WERI-Rb-1 (cell line): ENCODE results near the gene ZSCAN5A.
"Not testable (repeated sequence)": the region's sequence is repeated elsewhere in the genome, so short reads cannot be mapped to it uniquely, and the experiment has no call there.

Experiments used
- DNase-seq: peaks from one replicate; pipeline ENCODE4 v3.0.0-alpha.2; 2020
- H3K27ac ChIP-seq: fragments of 250-450 bp; sonication (Bioruptor Pico); 2 replicates; pipeline ENCODE4 v1.5.1; 2020; ENCODE audit warnings: mild to moderate bottlenecking, moderate library complexity
- H3K27me3 ChIP-seq: fragments of 250-450 bp; sonication (Bioruptor Pico); 2 replicates; pipeline ENCODE4 v1.5.1; 2021; ENCODE audit warnings: mild to moderate bottlenecking, low read depth, moderate library complexity; ENCODE audit not compliant: insufficient read depth, severe bottlenecking
- H3K36me3 ChIP-seq: fragments of 250-450 bp; sonication (Bioruptor Pico); 2 replicates; pipeline ENCODE4 v1.5.1; 2020; ENCODE audit warnings: mild to moderate bottlenecking, moderate library complexity
- H3K4me3 ChIP-seq: 2 replicates; pipeline ENCODE4 v1.5.1; 2011; ENCODE audit warnings: low read depth, mild to moderate bottlenecking, control low read depth, low read length
- H3K9me3 ChIP-seq: fragments of 250-450 bp; sonication (Bioruptor Pico); 2 replicates; pipeline ENCODE4 v1.5.1; 2021; ENCODE audit warnings: mild to moderate bottlenecking, moderate library complexity; ENCODE audit not compliant: severe bottlenecking
- TF ChIP-seq, protein P1 (sequence below): IDR thresholded peaks from 2 replicates; pipeline ENCODE4 v1.5.1; 2011; ENCODE audit warnings: low read depth, mild to moderate bottlenecking, control low read depth, inconsistent platforms, low read length

ZSCAN5A gene

DNA sequence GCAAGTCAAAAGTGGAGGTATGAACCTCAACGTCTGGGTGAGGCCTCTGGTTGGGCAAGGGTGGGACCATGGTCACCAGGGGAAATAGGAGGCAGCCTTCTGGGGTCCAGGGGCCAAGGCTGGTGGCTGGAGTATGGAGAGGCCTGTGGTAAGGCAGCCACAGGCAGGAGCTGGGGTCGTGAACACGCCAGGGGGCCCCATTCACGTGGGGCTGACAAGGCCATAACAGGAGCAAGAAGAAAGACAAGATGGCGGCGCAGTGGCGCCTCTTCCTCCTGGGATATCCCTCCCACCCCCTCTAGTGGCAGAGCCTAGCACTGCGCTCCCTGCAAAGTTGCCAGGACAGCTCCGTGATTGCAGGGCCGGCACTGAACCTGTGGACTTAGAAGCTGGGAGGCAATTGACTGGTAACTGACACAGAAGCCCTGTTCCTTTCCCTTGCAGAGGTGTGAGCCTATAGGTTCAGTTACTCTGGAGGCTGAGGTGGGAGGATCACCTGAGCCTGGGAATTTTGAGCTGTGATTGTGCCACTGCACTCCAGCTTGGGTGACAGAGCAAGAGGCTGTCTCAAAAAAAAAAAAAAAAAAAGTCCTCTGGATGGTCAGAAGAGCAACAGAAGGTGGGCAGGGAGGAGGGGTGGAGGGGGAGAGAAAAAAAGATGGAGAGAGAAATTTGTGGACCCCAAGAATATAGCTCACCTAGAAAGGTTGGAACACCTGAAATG, 61.8 kb downstream of the ZSCAN5A start:
- no peaks in the 10 kb centered on the region for H3K36me3 ChIP-seq
- DNase-seq: peak; percentile 95
- TF ChIP-seq, protein P1, sequence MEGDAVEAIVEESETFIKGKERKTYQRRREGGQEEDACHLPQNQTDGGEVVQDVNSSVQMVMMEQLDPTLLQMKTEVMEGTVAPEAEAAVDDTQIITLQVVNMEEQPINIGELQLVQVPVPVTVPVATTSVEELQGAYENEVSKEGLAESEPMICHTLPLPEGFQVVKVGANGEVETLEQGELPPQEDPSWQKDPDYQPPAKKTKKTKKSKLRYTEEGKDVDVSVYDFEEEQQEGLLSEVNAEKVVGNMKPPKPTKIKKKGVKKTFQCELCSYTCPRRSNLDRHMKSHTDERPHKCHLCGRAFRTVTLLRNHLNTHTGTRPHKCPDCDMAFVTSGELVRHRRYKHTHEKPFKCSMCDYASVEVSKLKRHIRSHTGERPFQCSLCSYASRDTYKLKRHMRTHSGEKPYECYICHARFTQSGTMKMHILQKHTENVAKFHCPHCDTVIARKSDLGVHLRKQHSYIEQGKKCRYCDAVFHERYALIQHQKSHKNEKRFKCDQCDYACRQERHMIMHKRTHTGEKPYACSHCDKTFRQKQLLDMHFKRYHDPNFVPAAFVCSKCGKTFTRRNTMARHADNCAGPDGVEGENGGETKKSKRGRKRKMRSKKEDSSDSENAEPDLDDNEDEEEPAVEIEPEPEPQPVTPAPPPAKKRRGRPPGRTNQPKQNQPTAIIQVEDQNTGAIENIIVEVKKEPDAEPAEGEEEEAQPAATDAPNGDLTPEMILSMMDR: peak; percentile 92
- H3K27ac ChIP-seq: peak overlapping the region; percentile 45
- no peaks in the 10 kb centered on the region for H3K27me3 ChIP-seq
- H3K4me3 ChIP-seq: no peak overlapping the region
- H3K9me3 ChIP-seq: peaks cover 7% of the 10 kb centered on the region

DNA sequence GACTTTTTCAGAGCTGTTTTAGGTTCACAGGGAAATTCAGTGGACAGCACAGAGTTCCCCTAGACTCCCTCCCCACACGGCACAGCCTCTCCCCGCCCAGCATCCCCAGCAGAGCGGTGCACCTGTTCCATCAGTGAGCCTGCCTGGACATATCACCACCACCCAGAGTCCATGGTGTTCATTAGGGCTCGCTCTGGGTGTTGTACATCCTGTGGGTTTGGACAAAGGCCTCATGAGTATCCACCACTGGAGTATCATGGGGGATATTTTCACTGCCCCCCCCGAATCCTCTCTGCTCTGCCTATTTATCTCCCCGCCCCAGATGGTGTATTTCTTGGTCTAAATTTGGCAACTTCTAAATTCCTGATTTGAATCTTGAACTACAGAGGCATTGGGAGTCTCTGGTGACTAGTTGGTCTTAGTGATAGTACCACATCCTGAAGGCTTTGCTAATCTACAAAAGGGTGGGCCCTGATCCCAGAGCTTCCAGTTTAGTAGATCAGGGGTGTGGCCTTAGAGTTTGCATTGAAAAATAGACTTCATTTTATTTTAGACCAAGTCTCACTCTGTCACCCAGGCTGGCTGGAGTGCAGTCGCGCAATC, 65.8 kb downstream of the ZSCAN5A start:
- H3K36me3 ChIP-seq, H3K27me3 ChIP-seq, H3K4me3 ChIP-seq, H3K9me3 ChIP-seq, DNase-seq, H3K27ac ChIP-seq: not testable (repeated sequence)

DNA sequence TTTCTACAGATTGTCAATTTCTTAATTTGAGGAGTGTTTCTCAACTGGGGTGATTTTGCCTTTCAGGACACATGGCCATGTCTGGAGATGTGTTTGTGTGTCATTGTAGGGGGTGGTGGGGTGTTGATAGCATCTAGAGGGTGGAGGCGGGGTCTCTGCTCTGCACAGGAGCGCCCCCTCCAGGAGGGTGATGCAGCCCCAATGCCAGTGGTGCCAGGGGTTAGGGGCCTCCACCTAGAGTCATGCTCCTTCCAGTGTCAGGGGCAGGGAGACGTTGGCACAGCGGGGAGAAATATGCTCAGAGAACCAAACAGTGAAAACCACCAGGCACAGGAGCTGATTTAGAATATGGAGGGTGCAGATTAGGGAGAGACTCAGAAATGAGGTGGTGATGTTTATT, 68.9 kb downstream of the ZSCAN5A start:
- H3K9me3 ChIP-seq, H3K27me3 ChIP-seq, H3K4me3 ChIP-seq: not testable (repeated sequence)

DNA sequence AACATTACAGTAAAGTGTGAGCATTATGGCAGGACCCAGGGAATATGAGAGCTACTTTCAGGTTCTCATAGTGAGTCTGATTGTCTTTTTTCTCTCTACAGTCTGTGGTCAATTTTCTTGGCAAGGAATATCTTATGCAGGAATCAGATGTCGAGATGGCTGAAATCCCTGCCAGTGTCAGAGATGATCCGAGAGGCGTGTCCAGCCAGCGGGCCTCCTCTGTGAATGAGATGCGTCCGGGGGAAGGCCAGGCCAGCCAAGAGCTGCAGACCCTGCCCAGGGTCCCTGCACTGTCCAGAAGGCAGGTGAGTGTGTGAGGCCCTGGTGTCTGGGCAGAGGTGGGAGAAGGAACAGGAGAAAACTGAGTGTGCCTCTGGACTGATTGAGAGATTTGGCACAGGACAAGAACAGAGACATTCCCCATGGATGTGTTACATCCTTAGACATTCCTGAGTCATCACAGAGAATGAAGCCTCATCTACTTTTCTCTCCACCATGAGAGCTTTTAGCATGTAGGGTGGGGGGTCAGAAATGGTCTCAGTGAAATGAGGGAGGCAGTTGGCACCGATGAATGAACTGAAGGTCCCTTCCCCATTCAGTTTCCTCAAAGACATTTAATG, 69.4 kb downstream of the ZSCAN5A start:
- TF ChIP-seq, protein P1: no peak
- no peak for DNase-seq
- Histone ChIP-seq H3K27ac (no peak overlapping the region), H3K4me3 (no peak overlapping the region), H3K27me3 (no peaks in the 10 kb centered on the region), H3K36me3 (no peaks in the 10 kb centered on the region), H3K9me3 (no peaks in the 10 kb centered on the region)

More for the DNA sequence above, 68.9 kb downstream of the ZSCAN5A start:
- DNase-seq, H3K36me3 ChIP-seq, H3K27ac ChIP-seq: not testable (repeated sequence)

- DNase-seq: no peak
- TF ChIP-seq, protein P1: no peak
- Histone ChIP-seq H3K27me3 (no peaks in the 10 kb centered on the region), H3K9me3 (no peaks in the 10 kb centered on the region), H3K36me3 (no peaks in the 10 kb centered on the region), H3K27ac (no peak overlapping the region), H3K4me3 (no peak overlapping the region)
These were observed 91.2 kb downstream of the ZSCAN5A start for GRCh38 chr19:56223481-56223880.

DNA sequence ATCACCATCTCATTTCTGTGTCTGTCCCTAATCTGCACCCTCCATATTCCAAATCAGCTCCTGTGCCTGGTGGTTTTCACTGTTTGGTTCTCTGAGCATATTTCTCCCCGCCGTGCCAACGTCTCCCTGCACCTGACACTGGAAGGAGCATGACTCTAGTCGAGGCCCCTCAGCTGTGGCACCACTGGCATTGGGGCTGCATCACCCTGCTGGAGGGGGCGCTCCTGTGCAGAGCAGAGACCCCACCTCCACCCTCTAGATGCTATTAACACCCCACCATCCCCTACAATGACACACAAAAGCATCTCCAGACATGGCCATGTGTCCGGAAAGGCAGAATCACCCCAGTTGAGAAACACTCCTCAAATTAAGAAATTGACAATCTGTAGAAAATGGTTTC, 91.7 kb downstream of the ZSCAN5A start:
- no peaks in the 10 kb centered on the region for H3K27me3 ChIP-seq
- TF ChIP-seq, protein P1: peak; percentile 14; the same call in 1 of the 2 replicates
- H3K36me3 ChIP-seq: no peaks in the 10 kb centered on the region
- H3K9me3 ChIP-seq: no peaks in the 10 kb centered on the region
- H3K4me3 ChIP-seq: no peak overlapping the region
- no peak for DNase-seq
- no peak overlapping the region for H3K27ac ChIP-seq
